Stomach (tissue), 9 donors: ENCODE measurements around the gene RNU6-7. TPM values are rescaled to one million over a fixed set of nuclear protein-coding genes. Genes with fewer than 3 reads are reported as not detected.

Experiments used
- DNase-seq, 2 donors: peaks; one replicate each; pipeline versions ENCODE4 v3.0.0 to v3.0.0-alpha.2; 2013 to 2019
- H3K27ac ChIP-seq, 5 donors: fragments of 200-600 bp in 4 of 5; sonication (generic) in 4 of 5; one replicate each; pipeline ENCODE4 v1.5.1; 2013 to 2019; ENCODE audit warnings: mild to moderate bottlenecking in 1 of 5, moderate library complexity in 1 of 5
- H3K27me3 ChIP-seq, 3 donors: fragments of 200-600 bp; sonication (generic); one replicate each; pipeline ENCODE4 v1.5.1; 2017 to 2019; ENCODE audit warnings: mixed run types in 1 of 3
- H3K36me3 ChIP-seq, 4 donors: fragments of 200-600 bp; sonication (generic); 1 replicate in 3 of 4; 2 replicates in 1 of 4; pipeline ENCODE4 v1.5.1; 2016 to 2019
- H3K4me1 ChIP-seq, 4 donors: fragments of 200-600 bp; sonication (generic); one replicate each; pipeline ENCODE4 v1.5.1; 2016 to 2019
- H3K4me3 ChIP-seq, 4 donors: fragments of 200-600 bp; sonication (generic) in 3 of 4; one replicate each; pipeline ENCODE4 v1.5.1; 2016 to 2019; ENCODE audit warnings: mild to moderate bottlenecking in 1 of 4
- H3K9me3 ChIP-seq, 4 donors: fragments of 200-600 bp; sonication (generic); one replicate each; pipeline ENCODE4 v1.5.1; 2016 to 2019
- CTCF ChIP-seq, 7 experiments: fragments of 450-650 bp in 4 of 7; fragments of 200-600 bp in 3 of 7; sonication (generic) in 3 of 7; IDR thresholded peaks; one replicate each; pipeline ENCODE4 v1.5.1; 2016 to 2019; ENCODE audit warnings: antibody characterized with exemption in 7 of 7, control low read depth in 2 of 7, mild to moderate bottlenecking in 1 of 7
- EP300 ChIP-seq: sonication (generic); formaldehyde crosslinking; IDR thresholded peaks from one replicate; pipeline ENCODE4 v1.6.1; 2017; ENCODE audit warnings: antibody characterized with exemption
- POLR2A ChIP-seq, 4 donors: fragments of 450-650 bp; IDR thresholded peaks; one replicate each; pipeline ENCODE4 v1.6.1; 2016; ENCODE audit warnings: antibody characterized with exemption in 4 of 4, control low read depth in 2 of 4, mild to moderate bottlenecking in 1 of 4, moderate library complexity in 1 of 4
- POLR2AphosphoS5 ChIP-seq, 3 donors: sonication (generic); formaldehyde crosslinking; IDR thresholded peaks; one replicate each; pipeline ENCODE4 v1.6.1; 2016; ENCODE audit warnings: antibody characterized with exemption in 3 of 3
- WGBS, 5 donors: extraction: QIAGEN DNeasy Blood & Tissue Kit in 3 of 5; methylation state at CpG; one replicate each; pipeline versions ENCODE4 v1.1.5 to v1.1.7; 2013 to 2018; 5-methylcytosine and 5-hydroxymethylcytosine counted together
- intact Hi-C: fragments of 100-400 bp; cut with DNase I; formaldehyde crosslinking; loops from one replicate; pipeline ENCODE4 v1.15.1; 2023; ENCODE audit warnings: low total_unique reads
- polyA plus RNA-seq, 3 donors: library from polyadenylated mRNA; stranded (reverse); fragments of 200-250 nt; gene quantifications; one replicate each; pipeline ENCODE4 v1.2.3, GENCODE V29; 2013
- total RNA-seq, 5 donors: library from RNA; depleted of rRNA; stranded (reverse); fragments of >200 nt; gene quantifications; one replicate each; pipeline versions ENCODE4 v1.1.0 to v1.2.3, GENCODE V29; 2014 to 2016
- donor health status: healthy with polysubstance abuse.
- donor health status: Bipolar disorder and iron deficiency.
- donor health status: healthy.

RNU6-7 gene
- total and polyA plus RNA-seq, 8 donors = not detected

DNA sequence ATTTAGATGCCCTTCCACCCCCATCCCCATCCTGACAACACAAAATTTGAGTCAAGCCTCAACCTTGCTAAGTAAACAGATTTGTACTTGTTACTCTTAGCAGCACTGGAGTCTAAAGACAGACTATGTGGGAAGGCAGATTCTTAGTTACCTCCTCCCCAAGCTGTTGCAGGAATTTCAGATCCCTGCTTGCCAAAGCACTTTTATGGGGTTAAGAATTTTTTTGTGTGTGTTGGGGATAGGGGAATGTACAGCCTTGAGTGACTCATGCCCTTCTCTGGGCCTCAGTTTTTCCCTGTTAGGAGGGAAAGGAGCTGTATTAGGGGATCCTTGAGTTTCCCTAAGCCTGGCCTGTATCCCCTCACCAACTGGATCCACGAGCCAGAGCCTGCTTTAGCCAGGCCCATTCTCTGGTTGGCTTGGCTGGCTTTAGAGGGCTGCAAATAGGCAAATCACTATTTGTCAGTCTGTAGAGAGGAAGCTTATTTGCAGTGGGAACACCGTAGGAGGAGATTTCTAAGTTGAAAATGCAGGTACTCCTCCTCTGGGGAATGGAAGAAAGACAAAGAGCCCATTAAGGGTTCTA is 28.9 kb downstream of the RNU6-7 start:
- intact Hi-C loops = no loop called here
- H3K4me3 ChIP-seq = no peak overlapping the region
- 66 to 86% (median 82%) methylated on average over 2 of the region's 2 CpGs for WGBS, 5 donors
- H3K36me3 ChIP-seq = no peaks in the 10 kb centered on the region
- no peaks in the 10 kb centered on the region for H3K27me3 ChIP-seq
- TF ChIP-seq CTCF (IDR thresholded peaks at IDR 0.05) (no peak), EP300 (no peak), POLR2AphosphoS5 (IDR thresholded peaks at IDR 0.05) (no peak)
- H3K27ac ChIP-seq = no peak overlapping the region
- H3K9me3 ChIP-seq = no peaks in the 10 kb centered on the region
- H3K4me1 ChIP-seq = peaks cover 0 to 23% (median 0%) of the 10 kb centered on the region in 4 donors
- no peak for DNase-seq

DNA sequence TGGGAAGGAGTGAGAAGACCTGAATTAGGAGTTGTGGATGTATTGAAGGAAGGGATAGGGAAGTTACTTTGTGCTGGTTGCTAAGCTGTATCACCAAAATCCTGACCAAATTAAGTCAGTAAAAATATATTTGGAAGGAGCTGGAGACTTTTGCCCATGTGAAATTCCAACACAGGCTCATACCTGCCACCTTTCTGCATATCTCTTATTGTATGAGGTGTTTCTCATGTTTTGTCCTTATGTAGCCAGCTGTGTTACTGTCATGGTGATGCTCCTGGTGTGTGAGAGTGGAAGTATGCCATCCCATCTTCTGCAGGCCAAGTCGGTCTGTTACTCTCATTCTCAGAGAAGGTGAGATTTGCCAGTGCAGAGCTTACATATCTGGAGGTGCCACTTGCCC is 30.6 kb downstream of the RNU6-7 start:
- no peaks in the 10 kb centered on the region for H3K27me3 ChIP-seq

GRCh38 chr14:32233260-32233659 is 31.4 kb downstream of the RNU6-7 start:
- Histone ChIP-seq H3K27me3 (no peaks in the 10 kb centered on the region), H3K9me3 (no peaks in the 10 kb centered on the region), H3K4me3 (no peak overlapping the region), H3K27ac (no peak overlapping the region), H3K36me3 (no peaks in the 10 kb centered on the region), H3K4me1 (peaks cover 0 to 23% (median 0%) of the 10 kb centered on the region in 4 donors)
- TF ChIP-seq CTCF (IDR thresholded peaks at IDR 0.05) = no peak
- TF ChIP-seq POLR2A (IDR thresholded peaks at IDR 0.05) = no peak
- TF ChIP-seq POLR2AphosphoS5 (IDR thresholded peaks at IDR 0.05) = no peak
- TF ChIP-seq EP300 = no peak
- WGBS, 5 donors = 25 to 42% (median 29%) methylated on average over 1 of the region's 1 CpG
- intact Hi-C loops = no loop called here
- no peak for DNase-seq

More for the DNA sequence above, 30.6 kb downstream of the RNU6-7 start:
- no peak for TF ChIP-seq EP300
- no peak for TF ChIP-seq POLR2AphosphoS5 (IDR thresholded peaks at IDR 0.05)
- no peak for TF ChIP-seq POLR2A (IDR thresholded peaks at IDR 0.05)
- no peak for TF ChIP-seq CTCF (IDR thresholded peaks at IDR 0.05)
- no peaks in the 10 kb centered on the region for H3K36me3 ChIP-seq
- DNase-seq = no peak
- H3K9me3 ChIP-seq = no peaks in the 10 kb centered on the region
- WGBS, 5 donors = 75 to 100% (median 91%) methylated on average over 1 of the region's 1 CpG
- intact Hi-C loops = no loop called here
- no peak overlapping the region for H3K4me3 ChIP-seq
- H3K27ac ChIP-seq = no peak overlapping the region
- H3K4me1 ChIP-seq = peaks cover 0 to 23% (median 0%) of the 10 kb centered on the region in 4 donors

DNA sequence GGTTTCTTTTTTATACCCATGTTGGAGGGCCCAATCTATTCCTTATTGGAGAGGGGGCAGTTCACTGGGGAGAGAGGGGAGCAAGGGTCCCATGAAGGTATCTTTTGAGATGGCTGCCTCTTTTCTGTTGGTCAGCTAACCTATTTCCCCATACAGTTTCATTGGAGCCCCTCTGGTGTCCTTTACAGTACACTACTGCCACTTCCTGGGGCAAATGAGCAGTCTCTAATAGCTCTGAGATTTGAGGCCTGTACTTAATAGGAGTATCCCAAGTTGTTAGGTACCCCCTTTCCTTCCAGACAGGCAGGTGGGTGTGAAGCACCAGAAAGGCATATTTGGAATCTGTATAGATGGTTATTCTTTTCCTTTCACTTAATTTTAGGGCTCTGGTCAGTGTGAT is 42.6 kb downstream of the RNU6-7 start:
- Histone ChIP-seq H3K27ac (no peak overlapping the region), H3K27me3 (no peaks in the 10 kb centered on the region), H3K36me3 (no peaks in the 10 kb centered on the region), H3K4me1 (no peaks in the 10 kb centered on the region), H3K9me3 (peaks cover 0 to 10% (median 2%) of the 10 kb centered on the region in 4 donors), H3K4me3 (no peak overlapping the region)
- no peak for TF ChIP-seq POLR2A (IDR thresholded peaks at IDR 0.05)
- intact Hi-C loops = no loop called here
- no peak for DNase-seq

DNA sequence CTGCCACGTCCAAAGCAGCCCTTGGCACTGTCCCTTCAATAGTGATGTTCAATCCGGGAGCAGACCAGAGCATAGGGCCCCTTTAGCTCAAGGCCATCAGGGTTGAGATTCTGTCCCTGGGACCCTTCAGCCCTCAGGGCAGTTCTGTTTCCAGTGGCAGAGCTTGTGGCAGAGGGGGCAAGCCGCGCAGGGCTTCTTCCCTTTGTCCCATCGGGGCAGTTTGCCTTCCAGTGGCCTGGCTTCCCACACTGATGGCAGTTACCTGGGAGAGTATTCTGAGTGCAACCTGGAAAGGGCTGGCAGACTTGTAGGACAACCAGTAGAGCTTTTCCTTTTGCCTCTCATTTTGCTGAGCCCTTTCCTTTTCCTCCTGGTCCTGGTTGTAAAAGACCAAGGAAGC is 44.9 kb downstream of the RNU6-7 start:
- Histone ChIP-seq H3K27me3 (no peaks in the 10 kb centered on the region), H3K36me3 (no peaks in the 10 kb centered on the region), H3K4me3 (no peak overlapping the region), H3K4me1 (peaks cover 0 to 3% (median 1%) of the 10 kb centered on the region in 4 donors), H3K9me3 (no peaks in the 10 kb centered on the region), H3K27ac (no peak overlapping the region)
- no peak for DNase-seq
- WGBS, 5 donors = 91 to 99% (median 91%) methylated on average over 5 of the region's 5 CpGs
- TF ChIP-seq POLR2A (IDR thresholded peaks at IDR 0.05) = no peak
- TF ChIP-seq EP300 = no peak
- TF ChIP-seq POLR2AphosphoS5 (IDR thresholded peaks at IDR 0.05) = no peak
- TF ChIP-seq CTCF (IDR thresholded peaks at IDR 0.05) = no peak
- intact Hi-C loops = loop anchor here (5.0 kb wide), 1 partner anchor 174 kb away; no protein-coding TSS in a partner anchor
